IPS DF 4.7 (cell line): ENCODE measurements around the gene H1-8.
"Not testable (repeated sequence)": the region's sequence is repeated elsewhere in the genome, so short reads cannot be mapped to it uniquely, and the experiment has no call there.

Experiments used
- DNase-seq: peaks from one replicate; pipeline ENCODE4 v3.0.0-alpha.2; 2013; ENCODE audit warnings: low spot score; ENCODE audit errors: extremely low read depth

The H1-8 gene

GRCh38 chr3:129514563-129514962 lies 28.4 kb upstream of the H1-8 start:
- no peak for DNase-seq

DNA sequence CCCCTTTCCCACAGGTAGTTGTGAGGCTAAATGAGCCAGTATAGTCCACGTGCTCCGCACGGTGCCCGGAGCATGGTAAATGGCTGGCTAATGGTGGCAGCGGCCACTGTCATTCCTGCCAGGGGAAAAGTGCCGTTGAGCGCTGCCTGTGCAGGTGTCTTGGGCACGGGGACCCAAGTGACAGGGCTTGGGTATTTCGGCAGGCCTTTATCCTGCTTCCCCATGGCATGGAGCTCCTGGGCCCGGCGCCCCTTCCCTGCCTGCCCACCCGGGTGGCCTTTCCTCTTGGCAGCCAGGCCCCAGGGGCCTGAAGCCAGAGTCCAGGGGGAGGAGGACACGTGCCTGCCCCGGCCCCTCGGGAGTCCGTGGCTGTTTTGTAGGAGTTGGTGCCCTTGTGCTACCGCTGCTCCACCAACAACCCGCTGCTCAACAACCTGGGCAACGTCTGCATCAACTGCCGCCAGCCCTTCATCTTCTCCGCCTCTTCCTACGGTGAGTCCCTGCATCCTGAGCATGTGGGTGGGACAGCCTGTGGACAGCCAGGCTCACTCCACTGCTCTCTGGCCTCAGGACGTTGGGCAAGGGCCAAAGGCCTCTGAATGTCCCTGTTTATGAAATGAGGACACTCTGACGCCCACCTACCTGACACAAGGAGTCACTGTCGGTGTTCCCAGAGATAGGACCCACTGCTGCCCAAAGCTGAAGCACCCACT lies 27.7 kb upstream of the H1-8 start:
- DNase-seq = not testable (repeated sequence)

GRCh38 chr3:129515821-129516432 lies 27.0 kb upstream of the H1-8 start:
- not testable (repeated sequence) for DNase-seq

DNA sequence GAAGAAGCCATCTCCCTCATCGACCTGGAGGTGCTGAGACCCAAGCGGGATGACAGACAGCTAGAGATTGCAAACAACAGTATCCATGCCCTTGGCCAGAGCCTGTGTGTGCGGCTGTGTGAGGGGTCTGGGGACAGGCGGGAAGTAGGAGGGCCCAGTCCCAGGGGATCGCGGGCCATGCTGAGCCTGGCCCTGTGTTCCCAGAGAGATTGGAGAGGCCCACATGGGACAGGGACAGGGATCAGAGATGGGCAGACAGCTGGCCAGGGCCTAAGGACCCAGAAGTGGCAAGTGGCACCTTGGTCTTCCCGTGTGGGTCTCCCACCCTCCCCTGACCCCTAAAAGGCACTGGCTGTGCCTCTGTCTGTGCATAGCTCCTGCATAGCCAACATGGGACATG lies 25.5 kb upstream of the H1-8 start:
- DNase-seq = no peak

- no peak for DNase-seq
Observed at GRCh38 chr3:129518038-129518561, 24.9 kb upstream of the H1-8 start.

- no peak for DNase-seq
Observed at GRCh38 chr3:129518581-129518980, 24.4 kb upstream of the H1-8 start.

DNA sequence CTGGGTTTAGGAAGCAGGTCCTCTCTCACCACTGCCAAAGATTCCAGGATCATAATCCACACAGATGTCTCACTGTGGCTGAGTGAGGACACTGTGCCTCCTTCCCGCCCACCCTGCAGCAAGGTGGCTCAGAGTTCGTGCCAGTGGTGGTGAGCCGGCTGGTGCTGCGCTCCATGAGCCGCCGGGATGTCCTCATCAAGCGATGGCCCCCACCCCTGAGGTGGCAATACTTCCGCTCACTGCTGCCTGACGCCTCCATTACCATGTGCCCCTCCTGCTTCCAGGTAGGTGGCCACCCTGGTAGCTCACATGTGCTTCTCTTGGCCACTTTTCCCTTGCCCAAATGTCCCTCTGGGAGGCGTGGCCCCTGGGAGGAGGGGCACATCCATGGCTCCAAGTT lies 23.5 kb upstream of the H1-8 start:
- DNase-seq = no peak

- no peak for DNase-seq
Observed at GRCh38 chr3:129519896-129520715, 22.9 kb upstream of the H1-8 start.

- no peak for DNase-seq
Observed at GRCh38 chr3:129520960-129521359, 22.0 kb upstream of the H1-8 start.

GRCh38 chr3:129521611-129522010 lies 21.4 kb upstream of the H1-8 start:
- no peak for DNase-seq

DNA sequence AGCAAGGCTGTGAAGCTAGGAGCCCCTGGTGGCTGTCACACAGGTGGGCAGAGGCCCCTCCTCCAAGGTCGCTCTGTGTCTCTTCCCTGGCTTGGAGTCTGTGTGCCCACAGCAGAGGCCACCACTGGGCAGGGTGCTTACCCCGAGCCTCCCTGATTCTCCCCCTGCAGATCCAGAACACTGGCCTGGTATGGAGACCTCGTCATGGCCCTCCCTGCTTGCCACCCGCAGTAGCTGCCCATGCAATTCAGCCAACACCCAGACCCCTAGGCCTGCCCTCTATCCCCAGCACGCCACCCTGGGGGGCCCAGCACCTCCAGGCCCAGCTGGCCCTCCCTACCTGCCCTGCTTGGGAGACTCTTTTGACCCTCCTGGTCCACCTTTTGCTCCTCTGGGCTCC lies 20.0 kb upstream of the H1-8 start:
- no peak for DNase-seq

DNA sequence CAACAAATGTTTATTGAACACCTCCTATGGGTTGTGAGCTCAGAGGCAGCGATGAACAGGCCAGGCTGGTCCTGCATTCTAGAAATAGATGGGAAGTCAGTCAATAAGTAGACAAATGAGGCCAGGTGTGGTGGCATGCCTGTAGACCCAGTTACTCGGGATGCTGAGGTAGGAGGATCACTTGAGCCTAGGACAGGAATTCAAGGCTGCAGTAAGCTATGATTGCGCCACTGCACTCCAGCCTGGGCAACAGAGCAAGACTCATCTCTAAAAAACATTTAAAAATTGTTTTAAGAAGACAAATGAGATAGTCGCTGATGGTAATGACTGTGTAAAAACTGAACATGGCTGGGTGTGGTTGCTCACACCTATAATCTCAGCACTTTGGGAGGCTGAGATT lies 18.9 kb upstream of the H1-8 start:
- DNase-seq = no peak

DNA sequence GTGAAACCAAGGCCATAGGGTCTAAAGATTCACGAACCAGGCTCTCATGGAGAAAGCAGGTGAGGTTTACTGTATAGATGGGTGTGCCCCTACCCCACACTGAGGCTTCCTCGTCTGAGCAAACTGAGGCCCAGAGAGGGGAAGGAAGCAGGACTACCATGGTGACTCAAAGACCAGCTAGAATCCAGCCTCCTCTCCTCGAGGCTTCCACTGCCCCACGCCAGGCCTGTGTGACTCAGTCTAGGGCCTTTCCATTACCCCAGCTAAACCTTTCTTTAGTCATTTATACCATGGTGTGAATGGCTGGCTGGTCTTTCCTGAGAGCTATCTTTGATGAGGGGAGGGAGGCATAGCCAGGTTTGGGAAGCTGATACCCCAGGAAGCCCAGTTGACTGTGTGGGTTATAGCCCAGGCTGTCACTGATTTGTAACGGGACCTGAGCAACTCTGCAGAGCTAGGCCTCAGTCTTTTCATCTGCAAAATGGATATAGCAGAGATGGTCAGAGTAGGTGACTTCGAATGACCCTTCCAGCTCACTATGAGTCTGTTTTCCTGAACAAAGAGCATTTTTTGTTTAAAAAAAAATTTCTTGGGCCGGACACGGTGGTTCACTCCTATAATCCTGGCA lies 17.5 kb upstream of the H1-8 start:
- DNase-seq = no peak

DNA sequence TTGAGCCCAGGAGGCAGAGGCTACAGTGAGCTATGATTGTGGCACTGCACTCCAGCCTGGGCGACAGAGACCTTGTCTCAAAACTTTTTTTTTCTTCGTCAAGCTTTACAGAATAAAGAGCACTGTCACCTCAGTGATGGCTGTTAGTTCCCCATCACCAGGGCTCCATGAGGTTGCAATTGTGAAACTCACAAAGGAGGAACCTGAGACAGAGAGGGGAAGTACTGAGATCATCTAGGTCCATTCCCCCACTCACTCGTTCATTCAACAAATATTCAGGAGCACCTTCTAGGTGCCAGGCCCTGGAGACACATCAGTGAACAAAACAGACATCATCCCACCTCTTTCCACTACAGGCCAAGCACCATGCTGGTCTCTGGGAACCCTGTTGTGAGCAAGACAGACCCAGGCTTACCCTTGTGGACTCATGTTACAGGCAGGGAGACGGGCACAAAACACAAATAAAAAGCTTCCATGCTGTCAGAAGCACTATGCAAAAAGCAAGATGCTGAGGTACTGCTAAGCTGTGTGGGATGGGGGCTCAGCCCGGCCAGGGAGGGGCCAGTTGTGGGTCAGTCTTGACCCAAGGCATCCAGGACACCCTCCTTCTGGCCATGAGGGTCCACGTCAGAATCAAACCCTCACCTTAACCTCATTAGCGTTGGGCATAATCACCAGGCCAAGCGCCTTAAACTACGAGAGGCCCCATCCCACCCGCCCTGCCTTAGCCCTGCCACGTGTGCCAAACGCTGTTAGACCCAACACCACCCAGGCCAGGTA lies 16.7 kb upstream of the H1-8 start:
- DNase-seq = no peak

DNA sequence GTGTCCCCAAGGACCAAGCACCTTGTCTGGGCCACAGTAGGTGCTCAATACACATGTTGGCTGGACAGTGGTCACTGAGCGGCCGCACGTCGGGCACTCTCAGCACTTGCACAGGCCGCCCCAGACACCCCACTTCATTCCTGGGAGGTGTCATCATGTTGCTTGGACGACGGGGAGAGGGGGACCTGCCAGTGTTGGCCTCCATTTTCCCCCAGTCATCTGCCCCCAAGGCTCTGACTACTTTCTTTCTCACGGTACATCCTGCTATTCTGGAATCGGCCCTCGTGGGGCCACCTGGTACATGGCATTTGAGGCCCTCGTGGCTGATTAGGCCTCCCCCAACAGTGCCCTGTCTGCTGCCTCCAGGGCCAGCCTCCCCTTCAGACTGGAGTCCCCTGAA lies 15.7 kb upstream of the H1-8 start:
- DNase-seq = no peak

GRCh38 chr3:129528589-129529100 lies 14.3 kb upstream of the H1-8 start, which contains the start of gene RHO:
RHO (plus strand) TSS chr3:129528639; CDS start chr3:129528734, 95 bp downstream.
- no peak for DNase-seq

DNA sequence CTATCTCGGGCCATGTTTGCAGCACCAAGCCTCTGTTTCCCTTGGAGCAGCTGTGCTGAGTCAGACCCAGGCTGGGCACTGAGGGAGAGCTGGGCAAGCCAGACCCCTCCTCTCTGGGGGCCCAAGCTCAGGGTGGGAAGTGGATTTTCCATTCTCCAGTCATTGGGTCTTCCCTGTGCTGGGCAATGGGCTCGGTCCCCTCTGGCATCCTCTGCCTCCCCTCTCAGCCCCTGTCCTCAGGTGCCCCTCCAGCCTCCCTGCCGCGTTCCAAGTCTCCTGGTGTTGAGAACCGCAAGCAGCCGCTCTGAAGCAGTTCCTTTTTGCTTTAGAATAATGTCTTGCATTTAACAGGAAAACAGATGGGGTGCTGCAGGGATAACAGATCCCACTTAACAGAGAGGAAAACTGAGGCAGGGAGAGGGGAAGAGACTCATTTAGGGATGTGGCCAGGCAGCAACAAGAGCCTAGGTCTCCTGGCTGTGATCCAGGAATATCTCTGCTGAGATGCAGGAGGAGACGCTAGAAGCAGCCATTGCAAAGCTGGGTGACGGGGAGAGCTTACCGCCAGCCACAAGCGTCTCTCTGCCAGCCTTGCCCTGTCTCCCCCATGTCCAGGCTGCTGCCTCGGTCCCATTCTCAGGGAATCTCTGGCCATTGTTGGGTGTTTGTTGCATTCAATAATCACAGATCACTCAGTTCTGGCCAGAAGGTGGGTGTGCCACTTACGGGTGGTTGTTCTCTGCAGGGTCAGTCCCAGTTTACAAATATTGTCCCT lies 13.4 kb upstream of the H1-8 start:
- no peak for DNase-seq

GRCh38 chr3:129530251-129530791 lies 12.7 kb upstream of the H1-8 start:
- no peak for DNase-seq

DNA sequence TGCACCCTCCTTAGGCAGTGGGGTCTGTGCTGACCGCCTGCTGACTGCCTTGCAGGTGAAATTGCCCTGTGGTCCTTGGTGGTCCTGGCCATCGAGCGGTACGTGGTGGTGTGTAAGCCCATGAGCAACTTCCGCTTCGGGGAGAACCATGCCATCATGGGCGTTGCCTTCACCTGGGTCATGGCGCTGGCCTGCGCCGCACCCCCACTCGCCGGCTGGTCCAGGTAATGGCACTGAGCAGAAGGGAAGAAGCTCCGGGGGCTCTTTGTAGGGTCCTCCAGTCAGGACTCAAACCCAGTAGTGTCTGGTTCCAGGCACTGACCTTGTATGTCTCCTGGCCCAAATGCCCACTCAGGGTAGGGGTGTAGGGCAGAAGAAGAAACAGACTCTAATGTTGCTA lies 12.2 kb upstream of the H1-8 start:
- no peak for DNase-seq

DNA sequence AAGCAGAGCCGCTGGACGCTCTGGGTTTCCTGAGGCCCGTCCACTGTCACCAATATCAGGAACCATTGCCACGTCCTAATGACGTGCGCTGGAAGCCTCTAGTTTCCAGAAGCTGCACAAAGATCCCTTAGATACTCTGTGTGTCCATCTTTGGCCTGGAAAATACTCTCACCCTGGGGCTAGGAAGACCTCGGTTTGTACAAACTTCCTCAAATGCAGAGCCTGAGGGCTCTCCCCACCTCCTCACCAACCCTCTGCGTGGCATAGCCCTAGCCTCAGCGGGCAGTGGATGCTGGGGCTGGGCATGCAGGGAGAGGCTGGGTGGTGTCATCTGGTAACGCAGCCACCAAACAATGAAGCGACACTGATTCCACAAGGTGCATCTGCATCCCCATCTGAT lies 11.3 kb upstream of the H1-8 start:
- DNase-seq = no peak
